MCF 10A (cell line): Measurements from ENCODE around the gene KCNMA1. TPM values are rescaled to one million over a fixed set of nuclear protein-coding genes. Genes with fewer than 3 reads are reported as not detected.
A peak's percentile ranks its signal among the peaks of the same experiment; 100 is the strongest.

ENCODE experiments used
- BruUV-seq: library from RNA; stranded (reverse); fragments of 400-500 nt; replicated peaks from 2 replicates; lab custom pipeline; 2021; lab: Mats Ljungman, UMichigan
- CTCF ChIA-PET: fragments of 300-600 bp; sonication (Branson Sonifier 250); formaldehyde crosslinking; extraction: SDS; loops from one replicate; lab custom pipeline; 2021; ENCODE audit warnings: antibody characterized with exemption, inconsistent platforms; lab: Yijun Ruan, JAX
- POLR2A ChIA-PET: fragments of 300-600, 350-650 bp; sonication (Branson Sonifier 250); formaldehyde crosslinking; extraction: SDS; loops from one replicate; lab custom pipeline; 2020; ENCODE audit warnings: antibody characterized with exemption, inconsistent platforms; lab: Yijun Ruan, JAX
- DNase-seq: peaks from one replicate; pipeline ENCODE4 v3.0.0-alpha.2; 2018; ENCODE audit not compliant: unreplicated experiment
- H3K27ac Mint-ChIP-seq: one replicate; pipeline ENCODE4 v1.8.0; 2022; ENCODE audit warnings: mild to moderate bottlenecking, low read depth, mixed read lengths; ENCODE audit not compliant: unreplicated experiment
- H3K27me3 Mint-ChIP-seq: one replicate; pipeline ENCODE4 v1.8.0; 2022; ENCODE audit warnings: mixed read lengths; ENCODE audit not compliant: insufficient read depth, unreplicated experiment
- H3K36me3 Mint-ChIP-seq: one replicate; pipeline ENCODE4 v1.8.0; 2022; ENCODE audit warnings: mild to moderate bottlenecking, moderate library complexity, mixed read lengths; ENCODE audit not compliant: insufficient read depth, unreplicated experiment
- H3K4me1 Mint-ChIP-seq: one replicate; pipeline ENCODE4 v1.8.0; 2022; ENCODE audit warnings: mixed read lengths; ENCODE audit not compliant: insufficient read depth, unreplicated experiment
- H3K4me3 Mint-ChIP-seq: one replicate; pipeline ENCODE4 v1.8.0; 2022; ENCODE audit warnings: mild to moderate bottlenecking, moderate library complexity, mixed read lengths; ENCODE audit not compliant: unreplicated experiment
- H3K9me3 Mint-ChIP-seq: one replicate; pipeline ENCODE4 v1.8.0; 2022; ENCODE audit warnings: mixed read lengths; ENCODE audit not compliant: unreplicated experiment
- intact Hi-C: fragments of 100-400 bp; cut with micrococcal nuclease; formaldehyde crosslinking; loops from 2 replicates; pipeline ENCODE4 v1.14.1; 2022
- total RNA-seq: library from RNA; stranded (reverse); gene quantifications from 2 replicates; pipeline ENCODE4 v1.2.3, GENCODE V29; 2022
- TF ChIP-seq, protein P1 (sequence below): fragments of 200-600 bp; IDR thresholded peaks from one replicate; pipeline ENCODE4 v1.8.0; 2022; ENCODE audit warnings: antibody characterized with exemption, mild to moderate bottlenecking; ENCODE audit not compliant: unreplicated experiment

Gene KCNMA1
- total RNA-seq, 1 experiment from 2014 or later: 7.5 TPM

- peak overlapping the region; percentile 29 for H3K27ac Mint-ChIP-seq
- no peak overlapping the region for H3K4me3 Mint-ChIP-seq
- no peaks in the 10 kb centered on the region for H3K36me3 Mint-ChIP-seq
- intact Hi-C loops: no loop called here
- no peaks in the 10 kb centered on the region for H3K27me3 Mint-ChIP-seq
- BruUV-seq: no TSS peak
- ChIA-PET POLR2A (no interaction called here), CTCF (no interaction called here)
- peak; percentile 61 for DNase-seq
- H3K4me1 Mint-ChIP-seq: peaks cover 18% of the 10 kb centered on the region
- TF ChIP-seq, protein P1, sequence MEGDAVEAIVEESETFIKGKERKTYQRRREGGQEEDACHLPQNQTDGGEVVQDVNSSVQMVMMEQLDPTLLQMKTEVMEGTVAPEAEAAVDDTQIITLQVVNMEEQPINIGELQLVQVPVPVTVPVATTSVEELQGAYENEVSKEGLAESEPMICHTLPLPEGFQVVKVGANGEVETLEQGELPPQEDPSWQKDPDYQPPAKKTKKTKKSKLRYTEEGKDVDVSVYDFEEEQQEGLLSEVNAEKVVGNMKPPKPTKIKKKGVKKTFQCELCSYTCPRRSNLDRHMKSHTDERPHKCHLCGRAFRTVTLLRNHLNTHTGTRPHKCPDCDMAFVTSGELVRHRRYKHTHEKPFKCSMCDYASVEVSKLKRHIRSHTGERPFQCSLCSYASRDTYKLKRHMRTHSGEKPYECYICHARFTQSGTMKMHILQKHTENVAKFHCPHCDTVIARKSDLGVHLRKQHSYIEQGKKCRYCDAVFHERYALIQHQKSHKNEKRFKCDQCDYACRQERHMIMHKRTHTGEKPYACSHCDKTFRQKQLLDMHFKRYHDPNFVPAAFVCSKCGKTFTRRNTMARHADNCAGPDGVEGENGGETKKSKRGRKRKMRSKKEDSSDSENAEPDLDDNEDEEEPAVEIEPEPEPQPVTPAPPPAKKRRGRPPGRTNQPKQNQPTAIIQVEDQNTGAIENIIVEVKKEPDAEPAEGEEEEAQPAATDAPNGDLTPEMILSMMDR: no peak
- H3K9me3 Mint-ChIP-seq: no peaks in the 10 kb centered on the region
Observed at GRCh38 chr10:76869931-76870330, 767.7 kb downstream of the KCNMA1 start.

- DNase-seq: no peak
- Mint-ChIP-seq H3K4me3 (no peak overlapping the region), H3K36me3 (no peaks in the 10 kb centered on the region), H3K27me3 (no peaks in the 10 kb centered on the region), H3K27ac (no peak overlapping the region), H3K9me3 (no peaks in the 10 kb centered on the region), H3K4me1 (peaks cover 18% of the 10 kb centered on the region)
- POLR2A ChIA-PET: no interaction called here
- TF ChIP-seq, protein P1: no peak
- BruUV-seq: no TSS peak
- CTCF ChIA-PET: interaction anchor here (0.7 kb wide), 1 partner anchor 34 kb away, joined by 4 read pairs; no protein-coding TSS in a partner anchor
- intact Hi-C loops: no loop called here
Observed at GRCh38 chr10:76868098-76868977, 769.3 kb downstream of the KCNMA1 start.

DNA sequence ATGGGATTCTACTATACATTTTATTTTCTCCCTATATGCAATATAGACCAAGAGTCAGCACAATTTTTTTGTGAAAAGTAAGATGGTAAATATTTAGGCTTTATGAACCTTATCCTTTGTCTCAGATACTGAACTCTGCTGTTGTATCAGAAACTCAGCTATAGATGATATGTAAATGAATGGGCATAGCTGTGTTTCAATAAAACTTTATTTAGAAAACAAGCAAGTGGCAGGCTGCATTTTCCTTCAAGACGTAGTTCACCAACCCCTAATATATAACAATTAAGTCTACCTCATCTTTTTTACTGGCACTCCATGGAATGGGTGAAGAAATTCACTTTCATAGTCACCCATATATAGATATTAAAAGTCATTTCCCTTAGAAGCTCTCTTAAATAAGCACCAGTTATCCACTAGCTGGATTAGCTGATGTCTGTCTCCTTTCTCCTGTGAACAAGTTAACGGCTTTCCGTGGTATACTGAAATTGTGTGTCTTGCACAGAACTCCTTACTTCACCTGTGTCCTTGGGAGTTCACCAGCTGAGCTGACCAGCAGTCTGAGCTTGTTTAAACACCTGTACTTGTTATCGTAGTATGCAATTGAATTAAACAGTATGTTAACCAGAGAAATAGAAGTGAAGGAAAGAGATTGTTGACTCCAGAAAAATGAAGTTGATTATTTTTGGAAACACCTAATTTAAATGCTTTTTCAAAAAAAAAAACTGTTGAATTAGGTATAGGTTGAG lies 770.6 kb downstream of the KCNMA1 start:
- no peak overlapping the region for H3K27ac Mint-ChIP-seq
- intact Hi-C loops: no loop called here
- DNase-seq: no peak
- no peaks in the 10 kb centered on the region for H3K27me3 Mint-ChIP-seq
- no peak overlapping the region for H3K4me3 Mint-ChIP-seq
- no TSS peak for BruUV-seq
- TF ChIP-seq, protein P1: no peak
- ChIA-PET CTCF (interaction anchor here (0.7 kb wide), 1 partner anchor 656 kb away, joined by 3 read pairs; no protein-coding TSS in a partner anchor), POLR2A (interaction anchor here (0.5 to 1.1 kb wide), 2 partner anchors 11 to 14 kb away, joined by 3 read pairs; no protein-coding TSS in a partner anchor)
- H3K9me3 Mint-ChIP-seq: no peaks in the 10 kb centered on the region
- H3K36me3 Mint-ChIP-seq: no peaks in the 10 kb centered on the region
- peaks cover 18% of the 10 kb centered on the region for H3K4me1 Mint-ChIP-seq

- TF ChIP-seq, protein P1: no peak
- Mint-ChIP-seq H3K27ac (no peak overlapping the region), H3K9me3 (no peaks in the 10 kb centered on the region), H3K27me3 (no peaks in the 10 kb centered on the region), H3K4me3 (no peak overlapping the region), H3K4me1 (peaks cover 7% of the 10 kb centered on the region), H3K36me3 (no peaks in the 10 kb centered on the region)
- DNase-seq: no peak
- no TSS peak for BruUV-seq
- ChIA-PET CTCF (no interaction called here), POLR2A (no interaction called here)
- intact Hi-C loops: no loop called here
Observed at GRCh38 chr10:76864922-76865321, 772.7 kb downstream of the KCNMA1 start.
